ENCODE results near the gene GSTA5.
"Not testable (repeated sequence)": the region's sequence is repeated elsewhere in the genome, so short reads cannot be mapped to it uniquely, and the experiment has no call there.

The GSTA5 gene

GRCh38 chr6:52834481-52834880 is 6.1 kb downstream of the GSTA5 start:
- DNase-seq (ENCODE audit: low spot score): no peak

GRCh38 chr6:52830869-52831268 is 9.7 kb downstream of the GSTA5 start:
- DNase-seq (ENCODE audit: low spot score): not testable (repeated sequence)

DNA sequence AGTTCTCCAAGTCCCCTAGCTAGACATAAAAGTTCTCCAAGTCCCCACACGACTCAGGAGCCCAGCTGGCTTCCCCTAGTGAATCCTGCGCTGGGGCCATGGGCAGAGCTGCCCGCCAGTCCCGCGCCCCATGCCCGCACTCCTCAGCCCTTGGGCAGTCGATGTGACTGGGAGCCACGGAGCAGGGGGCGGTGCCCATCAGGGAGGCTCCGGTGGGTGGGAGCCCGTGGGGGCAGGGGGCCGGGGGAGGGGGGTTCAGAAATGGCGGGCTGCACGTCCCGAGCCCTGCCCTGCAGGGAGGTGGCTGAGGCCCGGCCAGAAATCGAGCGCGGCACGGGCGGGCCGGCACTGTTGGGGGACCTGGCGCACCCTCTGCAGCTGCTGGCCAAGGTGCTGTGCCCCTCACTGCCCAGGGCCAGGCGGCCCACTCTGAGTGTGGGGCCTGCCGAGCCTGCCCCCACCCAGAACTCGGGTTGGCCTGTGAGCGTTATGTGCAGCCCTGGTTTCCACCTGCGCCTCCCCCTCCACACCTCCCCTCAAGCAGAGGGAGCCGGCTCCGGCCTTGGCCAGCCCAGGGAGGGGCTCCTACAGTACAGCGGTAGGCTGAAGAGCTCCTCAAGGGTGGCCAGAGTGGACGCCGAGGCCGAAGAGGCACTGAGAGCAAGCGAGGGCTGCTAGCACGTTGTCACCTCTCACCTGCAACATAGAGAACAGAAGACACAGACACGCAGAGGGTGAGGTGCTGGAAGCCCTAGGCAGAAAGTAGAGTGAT is 11.4 kb downstream of the GSTA5 start:
- DNase-seq (ENCODE audit: low spot score): no peak

GRCh38 chr6:52828621-52829020 is 12.0 kb downstream of the GSTA5 start:
- not testable (repeated sequence) for DNase-seq (ENCODE audit: low spot score)

GRCh38 chr6:52827073-52827783 is 13.4 kb downstream of the GSTA5 start:
- DNase-seq (ENCODE audit: low spot score): not testable (repeated sequence)

GRCh38 chr6:52826513-52826912 is 14.1 kb downstream of the GSTA5 start:
- DNase-seq (ENCODE audit: low spot score): no peak

- not testable (repeated sequence) for DNase-seq (ENCODE audit: low spot score)
Observed at GRCh38 chr6:52825900-52826459, 14.6 kb downstream of the GSTA5 start.

DNA sequence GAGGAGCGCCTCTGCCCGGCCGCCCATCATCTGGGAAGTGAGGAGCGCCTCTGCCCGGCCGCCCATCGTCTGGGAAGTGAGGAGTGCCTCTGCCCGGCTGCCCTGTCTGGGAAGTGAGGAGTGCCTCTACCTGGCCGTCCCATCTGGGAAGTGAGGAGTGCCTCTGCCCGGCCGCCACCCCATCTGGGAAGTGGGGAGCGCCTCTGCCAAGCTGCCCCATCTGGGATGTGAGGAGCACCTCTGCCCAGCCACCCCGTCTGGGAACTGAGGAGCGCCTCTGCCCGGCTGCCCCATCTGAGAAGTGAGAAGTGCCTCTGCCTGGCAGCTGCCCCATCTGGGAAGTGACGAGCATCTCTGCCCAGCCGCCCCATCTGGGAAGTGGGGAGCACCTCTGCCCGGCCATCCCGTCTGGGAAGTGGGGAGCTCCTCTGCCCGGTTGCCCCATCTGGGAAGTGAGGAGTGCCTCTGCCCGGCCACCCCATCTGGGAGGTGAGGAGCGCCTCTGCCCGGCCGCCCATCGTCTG is 15.3 kb downstream of the GSTA5 start:
- DNase-seq (ENCODE audit: low spot score): not testable (repeated sequence)

DNA sequence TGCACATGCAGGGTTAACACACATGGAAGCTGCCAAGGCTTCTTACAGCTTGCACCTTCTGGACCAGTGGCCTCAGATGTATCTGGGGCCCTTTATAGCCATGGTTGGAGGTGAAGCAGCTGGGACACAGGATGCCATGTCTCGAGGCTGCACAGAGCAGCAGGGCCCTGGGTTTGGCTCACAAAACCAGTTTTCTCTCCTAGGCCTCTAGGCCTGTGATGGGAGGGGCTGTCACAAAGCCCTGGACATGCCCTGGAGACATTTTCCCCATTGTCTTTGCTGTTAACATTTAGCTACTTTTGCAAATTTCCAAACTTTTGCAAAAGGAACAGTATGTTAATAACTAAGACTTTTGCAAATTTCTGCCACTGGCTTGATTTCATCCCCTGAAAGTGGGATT is 18.8 kb downstream of the GSTA5 start:
- DNase-seq (ENCODE audit: low spot score): no peak

GRCh38 chr6:52820198-52820597 is 20.4 kb downstream of the GSTA5 start:
- no peak for DNase-seq (ENCODE audit: low spot score)

DNA sequence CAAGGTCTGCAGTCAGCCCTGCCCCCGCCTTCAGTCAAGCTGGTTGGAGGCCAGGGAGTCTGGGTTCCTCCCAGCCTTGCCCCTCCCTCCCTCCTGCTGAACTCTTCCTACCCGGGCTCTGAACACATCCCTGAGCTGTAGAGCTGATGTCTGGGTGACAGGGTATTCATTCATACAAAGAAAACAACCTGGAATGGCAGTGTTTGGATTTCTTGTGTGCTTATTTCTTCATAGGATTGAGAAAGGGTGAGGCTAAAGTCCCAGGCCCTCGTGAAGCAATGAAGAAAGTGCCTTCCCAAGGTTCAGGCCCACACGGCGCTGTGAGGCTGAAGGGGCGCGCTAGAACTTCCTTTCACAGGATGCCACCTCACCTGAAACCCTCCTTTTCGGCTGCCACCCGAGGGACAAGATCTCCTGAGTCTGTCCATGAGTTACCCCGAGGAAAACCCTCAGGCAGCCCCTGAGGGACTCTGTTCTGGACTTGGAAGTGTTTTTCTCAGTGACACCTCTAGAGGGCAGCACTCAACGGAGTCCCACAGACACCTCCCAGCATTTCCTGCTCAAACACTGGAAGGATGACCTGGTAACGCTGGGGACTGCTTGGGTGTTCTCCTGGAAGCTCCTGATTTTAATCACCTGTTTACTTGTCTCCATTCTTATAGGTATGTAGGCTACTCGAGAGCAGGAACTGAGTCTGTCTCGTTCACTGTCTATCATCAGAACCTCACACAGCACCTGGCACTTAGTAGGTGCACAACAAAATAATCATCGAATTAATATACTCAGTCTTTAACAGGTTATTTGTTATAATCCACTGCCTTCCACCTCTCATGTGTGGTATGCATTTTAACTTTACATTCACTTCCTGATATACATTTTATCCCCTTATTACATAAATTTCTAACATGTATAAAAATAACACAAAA is 25.2 kb downstream of the GSTA5 start:
- peak; percentile 58 for DNase-seq (ENCODE audit: low spot score)

DNA sequence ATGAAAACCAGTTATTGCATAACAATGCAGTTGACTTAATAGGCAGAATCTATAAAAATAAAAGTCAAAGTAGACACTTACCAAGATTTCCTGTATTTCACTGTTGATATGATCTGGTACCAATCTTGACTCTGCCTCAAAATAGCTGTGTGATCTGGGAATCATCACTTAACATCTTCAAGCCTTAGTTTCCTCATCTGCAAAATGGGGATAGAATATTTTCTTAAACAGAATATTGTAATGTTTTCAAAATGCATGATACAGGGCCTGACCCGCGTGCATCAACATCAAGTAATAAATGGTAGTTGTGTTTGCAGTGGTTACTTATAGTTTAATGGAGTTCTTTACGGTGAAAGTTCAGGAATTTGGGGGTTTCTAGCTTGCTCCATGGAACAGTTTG is 26.1 kb downstream of the GSTA5 start:
- not testable (repeated sequence) for DNase-seq (ENCODE audit: low spot score)

DNA sequence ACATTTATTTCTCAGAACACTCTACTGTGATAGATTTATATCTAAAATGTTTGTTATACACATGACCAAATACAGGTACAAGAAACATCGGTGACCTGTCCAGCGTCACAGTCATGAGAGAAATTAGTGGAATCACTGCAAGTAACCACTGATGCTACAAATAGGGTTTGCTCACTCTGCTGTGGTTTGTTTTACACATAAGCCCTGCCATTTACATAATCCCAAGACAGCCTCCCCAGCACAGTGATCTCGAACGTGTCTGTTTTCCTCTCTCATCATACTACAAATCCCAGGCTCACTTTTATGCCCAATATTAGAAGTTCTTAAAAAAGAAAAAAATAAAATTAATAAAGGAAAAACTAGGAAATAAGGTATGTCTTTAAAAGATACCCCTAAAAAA is 30.8 kb downstream of the GSTA5 start:
- DNase-seq (ENCODE audit: low spot score): not testable (repeated sequence)

DNA sequence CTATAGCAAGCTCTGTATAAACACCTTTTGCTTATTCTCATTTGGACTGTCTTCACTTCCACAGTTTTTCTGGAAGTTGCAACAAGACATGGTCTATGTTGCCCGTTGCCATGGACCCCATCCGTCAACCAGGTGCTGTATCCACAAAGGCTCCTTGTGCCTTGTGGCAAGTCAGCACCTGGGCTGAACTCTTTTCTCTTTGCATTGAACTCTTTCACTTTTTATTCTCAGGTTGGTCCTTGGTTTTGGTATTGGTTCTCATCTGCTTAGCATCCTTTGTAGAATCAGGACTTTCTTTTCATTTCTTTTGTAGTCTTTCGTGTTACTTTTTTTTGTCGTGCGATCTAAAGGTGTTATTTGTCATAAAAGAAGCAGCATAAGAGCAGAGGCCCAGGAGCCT is 32.0 kb downstream of the GSTA5 start:
- DNase-seq (ENCODE audit: low spot score): no peak

DNA sequence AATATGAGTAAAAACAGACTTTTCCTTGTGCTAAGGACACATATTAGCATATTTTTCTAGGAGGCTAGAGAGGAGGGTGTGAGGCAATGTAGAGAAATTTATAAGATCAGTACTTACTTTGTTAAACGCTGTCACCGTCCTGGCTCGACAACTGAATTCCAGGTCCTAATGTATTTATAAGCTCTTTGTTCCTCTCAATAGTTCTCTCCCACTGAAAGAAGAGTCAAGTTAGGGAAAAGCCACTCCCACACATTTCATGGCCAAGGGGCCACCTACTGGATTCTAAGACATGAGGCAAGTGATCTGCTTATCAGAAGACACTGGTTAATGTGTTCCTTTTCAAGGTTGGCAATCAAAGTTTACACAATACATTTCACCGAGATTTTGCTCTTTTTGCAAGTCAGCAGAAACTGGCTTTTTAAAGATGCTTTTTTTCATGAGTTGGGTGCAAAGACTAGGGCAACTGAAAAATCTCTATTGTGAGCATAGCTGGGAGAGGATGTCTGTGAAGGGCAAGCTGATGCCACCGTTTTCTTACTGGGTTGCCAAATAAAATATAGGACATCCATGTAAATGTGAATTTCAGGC is 36.9 kb downstream of the GSTA5 start, which contains the start of gene GSTA1:
GSTA1 (minus strand) TSS at position 149 of the 588 bp plus-strand sequence. CDS start 4,549 bp downstream, outside the sequence.
- not testable (repeated sequence) for DNase-seq (ENCODE audit: low spot score)

DNA sequence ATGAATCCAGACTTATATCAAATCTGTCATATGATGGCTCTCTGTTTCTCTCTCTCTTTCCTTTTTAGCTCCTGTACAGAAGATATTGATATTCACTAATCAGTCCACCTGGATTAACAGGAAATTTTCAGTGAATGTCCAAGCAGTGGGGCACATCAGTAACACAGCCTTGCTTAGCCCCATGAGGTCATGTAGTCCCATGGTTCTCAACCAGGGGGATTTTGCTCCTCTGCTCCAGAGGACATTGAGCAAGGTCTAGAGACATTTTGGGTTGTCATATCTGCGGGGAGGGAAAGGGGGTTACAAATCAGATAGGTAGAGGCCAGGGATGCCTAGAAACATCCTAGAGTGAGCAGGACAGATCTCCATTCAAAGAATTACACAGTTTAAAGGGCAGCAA is 37.8 kb downstream of the GSTA5 start:
- no peak for DNase-seq (ENCODE audit: low spot score)

- DNase-seq (ENCODE audit: low spot score): no peak
Observed at GRCh38 chr6:52801188-52801841, 39.3 kb downstream of the GSTA5 start.

DNA sequence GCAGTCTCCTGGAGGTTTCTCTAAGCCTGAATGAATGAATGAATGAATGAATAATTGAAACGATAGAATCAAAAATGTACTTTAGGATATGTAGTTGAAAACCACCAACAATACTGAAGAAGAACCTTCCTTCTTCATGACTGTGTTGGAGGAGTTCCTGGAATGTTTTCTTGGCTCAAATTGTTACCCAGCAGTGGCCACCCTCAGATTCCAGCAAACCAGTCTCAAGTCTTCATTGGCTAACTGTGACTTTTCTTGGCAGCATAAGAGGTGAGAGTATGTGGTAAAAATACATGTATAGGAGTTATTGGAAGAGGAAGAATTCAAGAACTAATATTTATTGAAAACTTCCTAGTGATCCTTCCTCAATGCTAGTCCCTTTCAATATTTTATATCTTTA is 41.3 kb downstream of the GSTA5 start:
- DNase-seq (ENCODE audit: low spot score): not testable (repeated sequence)

DNA sequence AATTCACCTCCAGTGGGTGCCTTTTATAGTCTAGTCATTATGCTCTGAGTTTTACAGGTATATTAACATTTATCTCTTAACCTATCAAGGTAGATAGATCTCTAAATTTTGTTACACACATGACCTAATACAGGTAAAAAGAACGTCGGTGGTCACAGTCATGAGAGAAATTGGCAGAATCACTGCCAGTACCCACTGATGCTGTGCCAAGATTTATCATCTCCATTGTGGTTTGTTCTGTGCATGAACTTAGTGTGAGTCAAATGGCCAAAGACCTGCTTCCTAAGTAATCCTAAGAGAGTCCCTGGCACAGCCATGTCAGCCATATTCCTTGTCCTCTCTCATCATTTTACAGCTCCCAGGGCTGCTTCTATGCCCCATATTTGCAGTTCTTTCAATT is 46.2 kb downstream of the GSTA5 start:
- not testable (repeated sequence) for DNase-seq (ENCODE audit: low spot score)

- DNase-seq (ENCODE audit: low spot score): no peak
Observed at GRCh38 chr6:52790861-52791260, 49.8 kb downstream of the GSTA5 start.

DNA sequence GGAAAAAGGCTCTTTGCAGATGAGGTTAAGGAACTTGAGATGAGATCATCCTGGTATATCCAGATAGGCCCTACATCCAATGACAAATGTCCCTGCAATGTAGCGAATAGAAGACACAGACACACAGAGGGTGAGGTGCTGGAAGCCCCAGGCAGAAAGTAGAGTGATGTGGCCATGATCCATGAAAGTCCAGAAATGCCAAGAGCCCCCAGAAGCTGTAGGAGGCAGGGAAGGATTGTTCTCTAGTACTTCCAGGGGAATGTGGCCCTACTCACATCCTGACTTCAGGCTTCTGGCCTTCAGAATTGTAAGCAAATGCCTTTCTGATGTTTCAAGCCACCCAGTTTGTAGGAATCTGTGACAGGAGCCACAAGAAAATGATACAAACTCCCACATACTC is 51.0 kb downstream of the GSTA5 start:
- not testable (repeated sequence) for DNase-seq (ENCODE audit: low spot score)
